ENCODE measurements around the gene CLCA4.

CLCA4 gene

GRCh38 chr1:86619313-86619712 lies 72.4 kb downstream of the CLCA4 start:
- DNase-seq: no peak

- no peak for DNase-seq
Observed at GRCh38 chr1:86621286-86621685, 74.4 kb downstream of the CLCA4 start.

All from stimulated activated CD4-positive, alpha-beta T cell treated with anti-CD3 and anti-CD28 coated beads, Interleukin-12 subunit alpha, Interleukin-12 subunit beta, amount 100 ng/mL, for 4 hours (primary cell).